UCSD-AML1 (cell line): ENCODE results near the gene RASGRP1.
A peak's percentile ranks its signal among the peaks of the same experiment; 100 is the strongest.
"Not testable (repeated sequence)": the region's sequence is repeated elsewhere in the genome, so short reads cannot be mapped to it uniquely, and the experiment has no call there.

Experiments used
- DNase-seq: peaks from one replicate; lab custom pipeline; 2025; ENCODE audit not compliant: unreplicated experiment; lab: John Stamatoyannopoulos, UW

The RASGRP1 gene

GRCh38 chr15:38564557-38565286, at the start of gene RASGRP1:
Gene RASGRP1, minus strand, starts transcription at chr15:38564814. Its CDS starts 186 bp downstream, at chr15:38564628.
- peak; percentile 66 for DNase-seq

- no peak for DNase-seq
Measured at GRCh38 chr15:38613085-38613484, 48.5 kb upstream of the RASGRP1 start.

GRCh38 chr15:38612159-38612863, 47.7 kb upstream of the RASGRP1 start:
- no peak for DNase-seq

- no peak for DNase-seq
Measured at GRCh38 chr15:38611228-38611627, 46.6 kb upstream of the RASGRP1 start.

GRCh38 chr15:38610748-38611147, 46.1 kb upstream of the RASGRP1 start:
- no peak for DNase-seq

GRCh38 chr15:38609097-38609738, 44.6 kb upstream of the RASGRP1 start:
- no peak for DNase-seq

GRCh38 chr15:38608682-38609081, 44.1 kb upstream of the RASGRP1 start:
- DNase-seq = no peak

- DNase-seq = no peak
Measured at GRCh38 chr15:38605744-38606143, 41.1 kb upstream of the RASGRP1 start.

- no peak for DNase-seq
Measured at GRCh38 chr15:38603672-38604071, 39.1 kb upstream of the RASGRP1 start.

GRCh38 chr15:38602910-38603670, 38.5 kb upstream of the RASGRP1 start:
- DNase-seq = no peak

- no peak for DNase-seq
Measured at GRCh38 chr15:38600236-38600635, 35.6 kb upstream of the RASGRP1 start.

GRCh38 chr15:38598749-38599148, 34.1 kb upstream of the RASGRP1 start:
- DNase-seq = no peak

GRCh38 chr15:38597219-38597800, 32.7 kb upstream of the RASGRP1 start:
- no peak for DNase-seq

GRCh38 chr15:38593524-38593923, 28.9 kb upstream of the RASGRP1 start:
- DNase-seq = no peak

GRCh38 chr15:38589502-38589901, 24.9 kb upstream of the RASGRP1 start:
- no peak for DNase-seq

- no peak for DNase-seq
Measured at GRCh38 chr15:38588672-38589071, 24.1 kb upstream of the RASGRP1 start.

- no peak for DNase-seq
Measured at GRCh38 chr15:38587214-38587613, 22.6 kb upstream of the RASGRP1 start.

GRCh38 chr15:38586005-38586404, 21.4 kb upstream of the RASGRP1 start:
- DNase-seq = not testable (repeated sequence)

GRCh38 chr15:38578626-38579025, 14.0 kb upstream of the RASGRP1 start:
- no peak for DNase-seq

- DNase-seq = no peak
Measured at GRCh38 chr15:38577424-38577987, 12.9 kb upstream of the RASGRP1 start.

GRCh38 chr15:38576837-38577236, 12.2 kb upstream of the RASGRP1 start:
- no peak for DNase-seq
